Epithelial cell of proximal tubule (primary cell): ENCODE measurements around the gene ICAM4. TPM values are rescaled to one million over a fixed set of nuclear protein-coding genes. Genes with fewer than 3 reads are reported as not detected.
A peak's percentile ranks its signal among the peaks of the same experiment; 100 is the strongest.

Experiments used
- DNase-seq: peaks from one replicate; pipeline ENCODE4 v3.0.0-alpha.2; 2011; ENCODE audit warnings: low read depth
- H3K4me3 ChIP-seq: 2 replicates; pipeline ENCODE4 v1.5.1; 2011; ENCODE audit warnings: low read depth, mild to moderate bottlenecking, low read length
- CTCF ChIP-seq: conservative IDR thresholded peaks from 2 replicates; pipeline ENCODE4 v1.5.1; 2012; ENCODE audit warnings: low read depth, mild to moderate bottlenecking, low read length
- total RNA-seq: library from RNA; depleted of rRNA; stranded (reverse); fragments of >200 nt; gene quantifications from 2 replicates; pipeline ENCODE4 v1.2.3, GENCODE V29; 2015

ICAM4 gene
- total RNA-seq, 1 donor from 2014 or later = not detected

GRCh38 chr19:10288662-10289166 is 2.0 kb downstream of the ICAM4 start:
- no peak for TF ChIP-seq CTCF
- peak overlapping the region; percentile 20 for H3K4me3 ChIP-seq
- DNase-seq = no peak

- DNase-seq = no peak
- TF ChIP-seq CTCF = no peak
Measured at GRCh38 chr19:10289167-10289835, 2.5 kb downstream of the ICAM4 start.

GRCh38 chr19:10289836-10290356 is 3.1 kb downstream of the ICAM4 start, which contains the start of gene ICAM5:
TSS of gene ICAM5 (plus strand) at chr19:10289952. CDS start at chr19:10290044, 92 bp downstream.
- TF ChIP-seq CTCF = no peak
- no peak for DNase-seq
- H3K4me3 ChIP-seq = peak within 1 kb of the TSS; percentile 43

More at GRCh38 chr19:10289167-10289835, 2.5 kb downstream of the ICAM4 start:
- H3K4me3 ChIP-seq = peak overlapping the region; percentile 20

- H3K4me3 ChIP-seq = no peak overlapping the region
- no peak for TF ChIP-seq CTCF
- DNase-seq = no peak
Measured at GRCh38 chr19:10290357-10290875, 3.7 kb downstream of the ICAM4 start.

DNA sequence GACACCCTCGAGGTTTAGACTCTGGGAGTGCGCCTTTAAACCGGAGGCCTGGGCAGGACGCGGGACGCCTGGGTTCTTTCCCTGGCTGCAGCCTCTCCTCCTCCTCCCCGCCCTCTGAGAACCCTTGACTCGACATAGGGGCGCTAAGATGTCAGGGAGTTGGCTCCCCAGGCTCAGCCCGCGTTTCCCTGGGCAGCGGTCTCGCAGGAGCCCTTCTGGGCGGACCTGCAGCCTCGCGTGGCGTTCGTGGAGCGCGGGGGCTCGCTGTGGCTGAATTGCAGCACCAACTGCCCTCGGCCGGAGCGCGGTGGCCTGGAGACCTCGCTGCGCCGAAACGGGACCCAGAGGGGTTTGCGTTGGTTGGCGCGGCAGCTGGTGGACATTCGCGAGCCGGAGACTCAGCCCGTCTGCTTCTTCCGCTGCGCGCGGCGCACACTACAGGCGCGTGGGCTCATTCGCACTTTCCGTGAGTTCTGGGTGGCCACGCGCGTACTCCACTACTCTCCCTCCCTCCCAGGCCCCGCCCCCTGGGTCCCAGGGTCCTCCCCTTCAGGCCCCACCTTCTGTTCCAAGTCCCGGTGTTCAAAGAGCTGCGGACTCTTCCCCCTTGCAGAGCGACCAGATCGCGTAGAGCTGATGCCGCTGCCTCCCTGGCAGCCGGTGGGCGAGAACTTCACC is 4.3 kb downstream of the ICAM4 start:
- no peak for DNase-seq
- H3K4me3 ChIP-seq = peak overlapping the region; percentile 43
- no peak for TF ChIP-seq CTCF

DNA sequence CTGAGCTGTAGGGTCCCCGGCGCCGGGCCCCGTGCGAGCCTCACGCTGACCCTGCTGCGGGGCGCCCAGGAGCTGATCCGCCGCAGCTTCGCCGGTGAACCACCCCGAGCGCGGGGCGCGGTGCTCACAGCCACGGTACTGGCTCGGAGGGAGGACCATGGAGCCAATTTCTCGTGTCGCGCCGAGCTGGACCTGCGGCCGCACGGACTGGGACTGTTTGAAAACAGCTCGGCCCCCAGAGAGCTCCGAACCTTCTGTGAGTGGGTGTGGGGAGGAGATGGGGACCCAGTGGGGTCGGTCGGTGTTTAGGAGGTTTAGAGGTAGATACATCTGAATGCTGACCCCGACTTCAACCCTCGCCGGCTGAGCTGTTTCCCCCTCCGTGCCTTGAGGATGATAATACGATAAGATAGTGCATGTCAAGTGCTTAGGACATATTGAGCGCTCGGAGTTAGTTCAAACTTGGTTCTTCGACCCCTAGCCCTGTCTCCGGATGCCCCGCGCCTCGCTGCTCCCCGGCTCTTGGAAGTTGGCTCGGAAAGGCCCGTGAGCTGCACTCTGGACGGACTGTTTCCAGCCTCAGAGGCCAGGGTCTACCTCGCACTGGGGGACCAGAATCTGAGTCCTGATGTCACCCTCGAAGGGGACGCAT is 4.9 kb downstream of the ICAM4 start:
- peak overlapping the region; percentile 43 for H3K4me3 ChIP-seq
- DNase-seq = no peak
- TF ChIP-seq CTCF = no peak
